HG02571 (cell line): Measurements from ENCODE around the gene TRIP6.

Experiments used
- ATAC-seq: cut with Tn5 transposase; IDR thresholded peaks from one replicate; pipeline ENCODE4 v1.9.1; 2021; ENCODE audit warnings: mild to moderate bottlenecking, moderate library complexity; ENCODE audit not compliant: unreplicated experiment

The TRIP6 gene

DNA sequence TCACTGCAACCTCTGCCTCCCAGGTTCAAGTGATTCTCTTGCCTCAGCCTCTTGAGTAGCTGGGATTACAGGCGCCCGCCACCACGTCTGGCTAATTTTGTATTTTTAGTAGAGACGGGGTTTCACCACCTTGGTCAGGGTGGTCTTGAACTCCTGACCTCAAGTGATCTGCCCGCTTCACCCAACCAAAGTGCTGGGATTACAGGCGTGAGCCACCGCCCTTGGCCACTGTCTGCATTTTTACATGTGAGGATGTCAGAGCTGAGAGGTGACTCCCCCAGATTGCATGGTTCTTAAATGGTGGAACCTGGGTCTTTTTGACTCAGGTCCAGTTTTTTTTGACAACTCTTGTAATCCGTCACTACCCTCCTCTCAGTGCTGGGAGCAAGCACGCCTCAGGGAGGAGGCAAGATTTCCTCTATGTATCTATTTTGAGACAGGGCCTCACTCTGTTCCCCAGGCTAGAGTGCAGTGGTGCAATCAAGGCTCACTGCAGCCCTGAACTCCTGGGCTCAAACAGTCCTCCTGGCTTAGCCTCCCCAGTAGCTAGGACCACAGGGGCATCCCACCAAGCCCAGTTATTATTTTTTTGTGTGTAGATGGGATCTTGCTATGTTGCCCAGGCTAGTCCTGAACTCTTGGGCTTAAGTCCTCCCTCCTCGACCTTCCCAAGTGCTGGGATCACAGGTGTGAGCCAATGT lies 6.6 kb downstream of the TRIP6 start:
- no peak for ATAC-seq

DNA sequence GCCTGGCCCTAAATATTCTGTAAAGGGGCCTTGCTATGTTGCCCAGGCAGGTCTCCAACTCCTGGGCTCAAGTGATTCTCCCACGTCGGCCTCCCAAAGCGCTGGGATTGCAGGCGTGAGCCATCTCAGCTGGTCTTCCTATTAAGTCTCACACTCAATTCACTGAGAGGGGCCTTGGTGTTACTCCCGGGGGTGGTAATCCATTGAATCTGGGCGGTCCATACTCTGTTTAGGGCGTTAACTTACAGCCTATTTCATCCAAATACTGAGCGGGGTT lies 7.1 kb downstream of the TRIP6 start:
- no peak for ATAC-seq

- peak; percentile 93 for ATAC-seq
Measured at GRCh38 chr7:100874577-100875355, 7.6 kb downstream of the TRIP6 start, which contains the start of gene SRRT. Gene SRRT, plus strand, starts transcription at chr7:100875103. Its CDS starts 488 bp downstream, at chr7:100875591.

GRCh38 chr7:100875356-100875751 lies 8.2 kb downstream of the TRIP6 start:
- ATAC-seq: peak; percentile 35

GRCh38 chr7:100878013-100878412 lies 10.8 kb downstream of the TRIP6 start:
- no peak for ATAC-seq

GRCh38 chr7:100878685-100879084 lies 11.5 kb downstream of the TRIP6 start:
- ATAC-seq: no peak

DNA sequence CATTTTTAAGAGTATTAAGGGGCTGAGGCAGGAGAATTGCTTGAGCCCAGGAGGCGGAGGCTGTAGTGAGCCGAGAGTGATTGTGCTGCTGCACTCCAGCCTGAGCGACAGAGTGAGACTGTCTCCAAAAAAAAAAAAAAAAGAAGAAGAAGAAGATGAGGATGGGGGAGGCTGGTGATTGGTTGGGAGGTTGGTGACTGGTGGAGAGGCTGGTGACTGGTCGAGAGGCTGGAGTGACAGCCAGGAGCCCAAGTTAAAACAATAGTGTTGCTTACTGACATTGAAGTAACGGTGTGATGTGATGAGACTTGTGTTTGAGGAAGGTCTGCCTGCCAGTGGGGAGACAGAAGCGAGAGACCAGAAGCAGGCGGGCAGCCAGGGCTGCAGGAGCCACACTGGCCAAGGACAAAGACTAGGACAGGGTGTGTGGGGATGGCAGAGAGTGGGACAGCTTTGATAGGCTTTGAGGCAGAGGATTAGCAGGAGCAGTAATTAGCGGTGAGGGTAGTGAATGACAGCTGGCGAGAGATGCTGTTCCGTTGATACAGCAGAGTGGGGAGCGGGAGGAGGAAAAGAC lies 12.6 kb downstream of the TRIP6 start:
- ATAC-seq: no peak

DNA sequence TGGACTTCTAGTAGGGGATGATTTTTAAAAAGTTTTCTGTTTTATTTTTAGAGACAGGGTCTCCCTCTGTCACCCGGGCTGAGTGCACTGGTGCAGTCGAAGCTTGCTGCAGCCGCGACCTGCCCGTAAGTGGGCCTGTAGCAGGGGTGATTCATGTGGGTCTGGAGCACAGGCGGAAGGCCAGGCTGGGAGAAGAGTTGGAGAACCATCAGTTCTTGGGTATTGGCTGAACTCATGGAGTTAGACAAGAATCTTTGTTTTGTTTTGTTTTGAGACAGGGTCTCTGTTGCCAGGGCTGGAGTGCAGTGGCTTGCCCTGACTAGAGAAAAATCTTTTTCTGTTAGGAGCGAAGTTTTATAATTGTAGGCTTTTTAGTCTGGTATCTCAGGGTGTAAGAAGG lies 13.5 kb downstream of the TRIP6 start:
- no peak for ATAC-seq

DNA sequence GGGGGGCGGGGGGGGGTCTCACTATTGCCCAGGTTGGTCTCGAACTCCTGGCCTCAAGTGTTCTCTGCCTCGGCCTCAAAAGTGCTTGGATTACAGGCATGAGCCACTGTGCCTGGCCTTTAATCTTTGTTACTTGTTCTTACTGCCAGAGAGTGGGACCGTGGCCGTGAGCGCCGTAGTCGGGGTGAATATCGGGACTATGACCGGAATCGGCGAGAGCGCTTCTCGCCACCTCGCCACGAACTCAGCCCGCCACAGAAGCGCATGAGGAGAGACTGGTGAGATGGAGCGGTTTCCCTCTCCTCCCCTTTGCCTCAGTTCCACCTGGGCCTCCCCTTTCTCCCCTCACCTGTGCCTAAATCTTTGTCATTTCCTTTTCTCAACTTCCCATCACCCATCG lies 13.9 kb downstream of the TRIP6 start:
- no peak for ATAC-seq

DNA sequence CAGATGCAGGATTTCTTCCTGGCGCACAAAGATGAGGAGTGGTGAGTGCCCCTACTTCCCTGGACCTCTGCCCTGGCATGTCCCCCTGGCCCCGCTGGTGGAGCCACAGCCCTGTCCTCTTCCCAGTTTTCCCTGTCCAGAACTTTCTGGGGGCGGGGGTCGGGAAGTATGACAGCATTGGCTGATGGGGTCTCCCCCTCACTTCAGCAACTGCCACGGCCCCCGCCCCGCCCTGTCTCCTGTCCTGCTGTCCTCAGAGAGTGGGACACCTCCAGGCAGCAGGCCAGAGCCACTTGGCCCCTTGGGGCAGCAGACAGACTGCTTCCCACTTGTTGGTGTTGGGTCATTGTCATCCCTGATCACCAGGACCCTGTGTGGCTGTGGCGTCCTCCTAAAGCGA lies 15.0 kb downstream of the TRIP6 start:
- no peak for ATAC-seq

GRCh38 chr7:100882785-100883526 lies 15.8 kb downstream of the TRIP6 start:
- no peak for ATAC-seq

DNA sequence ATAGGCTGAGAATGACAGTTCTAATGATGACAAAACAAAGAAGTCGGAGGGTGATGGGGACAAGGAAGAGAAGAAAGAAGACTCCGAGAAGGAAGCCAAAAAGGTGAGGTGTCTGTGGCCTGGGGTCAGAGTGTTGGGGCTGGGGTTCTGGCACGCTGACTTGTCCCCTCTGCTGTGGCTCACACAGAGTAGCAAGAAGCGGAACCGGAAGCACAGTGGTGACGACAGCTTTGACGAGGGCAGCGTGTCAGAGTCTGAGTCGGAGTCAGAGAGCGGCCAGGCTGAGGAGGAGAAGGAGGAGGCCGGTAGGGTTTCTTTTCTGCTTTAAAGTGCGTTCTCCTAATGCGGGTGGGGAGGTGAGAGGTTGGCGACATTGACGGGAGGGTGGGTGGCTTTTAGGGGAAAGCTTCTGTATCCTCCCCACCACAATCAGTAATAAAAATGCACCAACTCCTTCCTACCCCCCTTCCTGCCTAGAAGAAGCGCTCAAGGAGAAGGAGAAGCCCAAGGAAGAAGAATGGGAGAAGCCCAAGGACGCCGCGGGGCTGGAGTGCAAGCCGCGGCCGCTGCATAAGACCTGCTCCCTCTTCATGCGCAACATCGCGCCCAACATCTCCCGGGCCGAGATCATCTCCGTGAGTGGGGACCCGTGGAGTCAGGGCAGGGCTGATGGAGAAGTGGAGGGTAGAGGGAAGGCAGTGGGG lies 17.7 kb downstream of the TRIP6 start:
- ATAC-seq: no peak

DNA sequence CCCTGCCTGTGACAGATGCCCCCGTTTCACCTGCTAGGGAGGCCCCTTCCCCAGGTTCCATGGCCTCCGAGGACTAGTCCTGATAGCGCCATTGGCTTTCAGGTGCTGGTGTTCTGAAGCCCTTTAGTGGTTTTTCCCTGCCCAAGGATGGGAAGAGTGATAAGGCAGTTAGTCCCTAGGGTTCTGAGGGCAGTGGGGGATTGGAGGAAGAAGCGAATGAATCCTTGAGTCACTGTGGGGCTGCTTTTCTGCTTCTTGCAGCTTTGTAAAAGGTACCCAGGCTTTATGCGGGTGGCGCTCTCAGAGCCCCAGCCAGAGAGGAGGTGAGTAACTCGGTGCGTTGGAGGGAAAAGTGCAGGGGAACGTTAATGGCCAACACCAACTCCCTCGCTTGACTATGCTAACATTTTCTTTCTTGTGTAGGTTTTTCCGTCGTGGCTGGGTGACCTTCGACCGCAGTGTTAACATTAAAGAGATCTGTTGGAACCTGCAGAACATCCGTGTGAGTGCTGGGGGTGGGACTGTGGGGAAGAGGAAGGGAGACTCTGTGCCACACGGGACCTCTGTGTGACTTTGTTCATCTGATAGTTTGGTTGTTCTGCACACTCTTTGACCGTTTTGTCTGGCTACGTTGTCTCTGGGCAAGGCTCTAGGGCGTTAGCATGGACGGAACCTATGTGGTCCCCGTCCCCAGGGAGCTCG lies 18.4 kb downstream of the TRIP6 start:
- no peak for ATAC-seq

DNA sequence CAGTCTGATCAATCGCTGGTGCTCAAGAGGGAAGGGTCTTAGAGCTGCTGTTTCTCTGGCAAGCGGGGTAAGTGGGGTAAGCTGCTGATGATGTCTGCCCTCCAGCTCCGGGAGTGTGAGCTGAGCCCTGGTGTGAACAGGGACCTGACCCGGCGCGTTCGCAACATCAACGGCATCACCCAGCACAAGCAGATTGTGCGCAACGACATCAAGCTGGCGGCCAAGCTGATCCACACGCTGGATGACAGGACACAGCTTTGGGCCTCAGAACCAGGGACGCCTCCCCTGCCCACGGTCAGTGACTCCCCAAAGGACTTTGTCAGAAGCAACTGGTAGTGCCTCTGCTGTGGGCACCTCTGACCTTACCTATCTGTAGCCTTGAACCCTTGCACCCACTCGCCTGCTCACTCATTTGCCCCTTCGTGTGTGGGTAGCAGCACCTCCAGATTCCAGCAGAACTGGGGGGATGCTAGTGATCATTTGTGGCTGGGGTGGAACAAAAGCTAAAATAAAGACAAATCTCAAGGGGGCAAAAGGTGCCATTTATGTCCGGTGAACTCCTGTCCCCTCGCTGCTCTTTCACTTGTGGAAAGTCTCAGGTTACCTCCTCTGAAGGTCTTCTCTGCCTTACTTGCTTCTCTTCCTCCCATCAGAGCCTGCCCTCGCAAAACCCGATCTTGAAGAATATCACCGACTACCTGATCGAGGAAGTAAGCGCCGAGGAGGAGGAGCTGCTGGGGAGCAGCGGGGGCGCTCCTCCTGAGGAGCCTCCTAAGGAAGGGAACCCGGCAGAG lies 19.2 kb downstream of the TRIP6 start:
- no peak for ATAC-seq

GRCh38 chr7:100886936-100887515 lies 19.8 kb downstream of the TRIP6 start:
- ATAC-seq: no peak

GRCh38 chr7:100887516-100888290 lies 20.5 kb downstream of the TRIP6 start:
- ATAC-seq: no peak

DNA sequence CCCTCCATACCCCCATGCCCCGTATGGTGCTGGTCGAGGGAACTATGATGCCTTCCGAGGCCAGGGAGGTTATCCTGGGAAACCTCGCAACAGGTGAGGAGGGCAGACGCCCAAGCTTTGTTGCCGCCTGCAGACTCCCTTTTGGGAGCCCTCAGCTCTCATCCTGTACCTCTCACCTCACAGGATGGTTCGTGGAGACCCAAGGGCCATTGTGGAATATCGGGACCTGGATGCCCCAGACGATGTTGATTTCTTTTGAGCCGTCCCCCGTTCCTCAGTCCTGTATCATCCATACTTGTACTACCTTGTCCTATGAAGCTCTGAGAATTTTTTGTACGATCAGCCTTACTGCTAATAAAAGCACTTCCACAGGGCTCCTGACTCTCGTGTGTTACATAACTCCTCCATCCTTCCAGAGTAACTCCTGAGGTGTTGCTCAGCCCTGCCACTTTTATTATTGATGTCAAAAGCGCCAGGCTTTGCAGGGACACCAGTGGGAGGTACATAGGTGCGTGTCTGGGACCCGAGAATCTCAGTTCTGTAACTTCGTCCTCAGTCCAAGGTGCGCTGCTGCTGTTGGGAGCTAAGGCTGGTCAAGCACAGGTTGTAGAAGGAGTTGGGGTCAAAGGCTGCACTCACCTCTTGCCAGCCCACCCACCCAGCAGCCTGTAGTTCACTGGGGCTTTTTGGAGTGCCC lies 21.3 kb downstream of the TRIP6 start:
- no peak for ATAC-seq
